ENCODE measurements around the gene ERBB4. TPM values are rescaled to one million over a fixed set of nuclear protein-coding genes. Genes with fewer than 3 reads are reported as not detected.
A peak's percentile ranks its signal among the peaks of the same experiment; 100 is the strongest.

ERBB4 gene
- total and polyA plus RNA-seq, 2 of the 8 experiments (the other 6 are each of a cell fraction or from before 2014, with no cell fraction given): 0.34 to 1.3 TPM

- H3K79me1 ChIP-seq (ENCODE audit: low read depth, low read length): no peaks in the 10 kb centered on the region
Measured at GRCh38 chr2:212181646-212182045, 357.0 kb downstream of the ERBB4 start.

More at GRCh38 chr2:212181646-212182045, 357.0 kb downstream of the ERBB4 start:
- DNase-seq (ENCODE audit: low read depth in 1 of 2, low spot score in 2 of 2): no peak
- no peak overlapping the region for H2BK20ac ChIP-seq (ENCODE audit: low read length)
- H3K27ac ChIP-seq (ENCODE audit: low read depth, low read length): no peak overlapping the region
- H3K56ac ChIP-seq (replicated peaks; ENCODE audit: insufficient read length, low read depth, low read length): no peak overlapping the region
- no peak overlapping the region for H2BK120ac ChIP-seq (replicated peaks; ENCODE audit: low read depth, low read length)
- no peak overlapping the region for H4K91ac ChIP-seq (replicated peaks; ENCODE audit: insufficient read length, low read length)
- H2BK12ac ChIP-seq (ENCODE audit: low read depth, low read length): no peak overlapping the region
- H3K79me2 ChIP-seq (ENCODE audit: control insufficient read depth in 1 of 2, insufficient read depth in 2 of 2, low read length in 2 of 2): no peaks in the 10 kb centered on the region
- H2AK5ac ChIP-seq (ENCODE audit: low read depth, low read length): no peak overlapping the region
- no peak overlapping the region for H2BK15ac ChIP-seq (ENCODE audit: low read length)
- H2BK5ac ChIP-seq (ENCODE audit: low read depth, low read length): no peak overlapping the region
- no peaks in the 10 kb centered on the region for H3K4me1 ChIP-seq (replicated peaks in 1 of 4; ENCODE audit: control insufficient read depth in 3 of 4, insufficient read depth in 4 of 4, low read length in 3 of 4)
- H4K20me1 ChIP-seq (replicated peaks in 1 of 2; ENCODE audit: control insufficient read depth in 1 of 2, insufficient read depth in 2 of 2, low read length in 2 of 2): no peaks in the 10 kb centered on the region
- TF ChIP-seq CEBPB (IDR thresholded peaks at IDR 0.05; ENCODE audit: low read depth, low read length) (peak; percentile 64), KDM1A (IDR thresholded peaks at IDR 0.05; ENCODE audit: borderline replicate concordance, low read length) (no peak)
- no peak overlapping the region for H3K9ac ChIP-seq (replicated peaks in 1 of 4; ENCODE audit: extremely low read depth in 1 of 4, low read depth in 3 of 4, low read length in 3 of 4)
- H3K36me3 ChIP-seq (ENCODE audit: control insufficient read depth in 2 of 4, insufficient read depth in 4 of 4, low read length in 3 of 4): no peaks in the 10 kb centered on the region
- no peak overlapping the region for H3K4me2 ChIP-seq (ENCODE audit: insufficient read depth in 1 of 2, low read depth in 2 of 2, low read length in 2 of 2)
- H3K18ac ChIP-seq (ENCODE audit: extremely low read depth, low read length): no peak overlapping the region
- H3K4me3 ChIP-seq (ENCODE audit: extremely low read depth in 1 of 4, insufficient read depth in 2 of 4, low read depth in 3 of 4, low read length in 4 of 4): no peak overlapping the region
- no peak overlapping the region for H2AFZ ChIP-seq (ENCODE audit: low read length)
- H4K8ac ChIP-seq (ENCODE audit: extremely low read depth, insufficient read depth, low read length): no peak overlapping the region
- no peaks in the 10 kb centered on the region for H3K27me3 ChIP-seq (replicated peaks in 1 of 4; ENCODE audit: control insufficient read depth in 3 of 4, extremely low read depth in 1 of 4, insufficient read depth in 3 of 4, low read length in 3 of 4)
- H4K5ac ChIP-seq (ENCODE audit: insufficient read length, low read depth, low read length): no peak overlapping the region
- no peaks in the 10 kb centered on the region; the same call in 1 of the 2 replicates for H3K23me2 ChIP-seq (ENCODE audit: low read depth, low read length)
- no peak overlapping the region for H3K14ac ChIP-seq (ENCODE audit: insufficient read length)
- whole genome bisulfite sequencing, 2 experiments (ENCODE audit: extremely low coverage in 1 of 2, insufficient coverage in 1 of 2, insufficient read length in 1 of 2, insufficient replicate concordance in 2 of 2, low coverage in 1 of 2, low lambda C conversion rate in 2 of 2, missing lambda C conversion rate in 1 of 2): 36% methylated on average over 1 of the region's 1 CpG; no CpG with 5 or more reads in 1 of the 2 experiments
- no peaks in the 10 kb centered on the region for H3K9me3 ChIP-seq (ENCODE audit: insufficient read depth in 2 of 2, low read depth in 1 of 2, low read length in 1 of 2)
- no peak overlapping the region for H3K4ac ChIP-seq (replicated peaks; ENCODE audit: insufficient read length, low read depth, low read length)
- POLR2A ChIA-PET (ENCODE audit: partially characterized antibody): no interaction called here
- CTCF ChIA-PET (ENCODE audit: partially characterized antibody): no interaction called here
- FAIRE-seq: no peak
- no peak overlapping the region for H3K23ac ChIP-seq (ENCODE audit: insufficient read length)
